Measurements from ENCODE around the gene ZEB1. TPM values are rescaled to one million over a fixed set of nuclear protein-coding genes. Genes with fewer than 3 reads are reported as not detected.

Gene ZEB1
- total RNA-seq, 1 experiment from 2014 or later, result 1.4 TPM

DNA sequence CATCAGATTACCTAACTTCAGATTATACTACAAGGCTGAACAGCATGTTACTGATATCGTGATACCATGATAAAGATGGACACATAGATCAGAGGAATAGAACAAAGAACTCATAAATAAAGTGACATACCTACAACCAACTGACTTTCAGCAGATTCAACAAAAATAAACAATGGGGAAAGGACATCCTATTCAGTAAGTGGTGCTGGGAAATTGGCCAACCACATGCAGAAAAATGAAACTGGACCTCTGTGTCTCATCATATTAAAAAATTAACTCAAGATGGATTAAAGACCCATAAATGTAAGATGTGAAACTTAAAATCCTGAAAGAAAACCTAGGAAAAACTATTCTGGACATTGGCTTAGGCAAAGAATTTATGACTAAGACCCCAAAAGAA lies 158.6 kb downstream of the ZEB1 start:
- no peaks in the 10 kb centered on the region for H3F3A ChIP-seq (ENCODE audit: insufficient read depth, low read depth)
- no peaks in the 10 kb centered on the region for H3K9me2 ChIP-seq (ENCODE audit: insufficient read depth)
- no TSS peak for BruUV-seq (replicated peaks)
- intact Hi-C loops (cut with micrococcal nuclease; ENCODE audit: unreplicated experiment), result no loop called here
- ChIA-PET CTCF (no interaction called here), POLR2A (ENCODE audit: unreplicated experiment) (no interaction called here)
- no peak overlapping the region for H3K27ac ChIP-seq
- H2AFZ ChIP-seq, result no peak overlapping the region
- H3K79me2 ChIP-seq (ENCODE audit: low read depth), result no peaks in the 10 kb centered on the region
- DNase-seq, result no peak
- TF ChIP-seq EZH2 (IDR thresholded peaks at IDR 0.05; ENCODE audit: low read depth), result no peak
- TF ChIP-seq, protein P1, sequence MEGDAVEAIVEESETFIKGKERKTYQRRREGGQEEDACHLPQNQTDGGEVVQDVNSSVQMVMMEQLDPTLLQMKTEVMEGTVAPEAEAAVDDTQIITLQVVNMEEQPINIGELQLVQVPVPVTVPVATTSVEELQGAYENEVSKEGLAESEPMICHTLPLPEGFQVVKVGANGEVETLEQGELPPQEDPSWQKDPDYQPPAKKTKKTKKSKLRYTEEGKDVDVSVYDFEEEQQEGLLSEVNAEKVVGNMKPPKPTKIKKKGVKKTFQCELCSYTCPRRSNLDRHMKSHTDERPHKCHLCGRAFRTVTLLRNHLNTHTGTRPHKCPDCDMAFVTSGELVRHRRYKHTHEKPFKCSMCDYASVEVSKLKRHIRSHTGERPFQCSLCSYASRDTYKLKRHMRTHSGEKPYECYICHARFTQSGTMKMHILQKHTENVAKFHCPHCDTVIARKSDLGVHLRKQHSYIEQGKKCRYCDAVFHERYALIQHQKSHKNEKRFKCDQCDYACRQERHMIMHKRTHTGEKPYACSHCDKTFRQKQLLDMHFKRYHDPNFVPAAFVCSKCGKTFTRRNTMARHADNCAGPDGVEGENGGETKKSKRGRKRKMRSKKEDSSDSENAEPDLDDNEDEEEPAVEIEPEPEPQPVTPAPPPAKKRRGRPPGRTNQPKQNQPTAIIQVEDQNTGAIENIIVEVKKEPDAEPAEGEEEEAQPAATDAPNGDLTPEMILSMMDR (conservative IDR thresholded peaks at IDR 0.05), result no peak
- H4K20me1 ChIP-seq (ENCODE audit: insufficient read depth), result no peaks in the 10 kb centered on the region
- no peaks in the 10 kb centered on the region for H3K4me1 ChIP-seq (replicated peaks; ENCODE audit: insufficient read depth)
- no peak overlapping the region for H3K4me2 ChIP-seq
- no peaks in the 10 kb centered on the region; the same call in 1 of the 2 replicates for H3K9me3 ChIP-seq (ENCODE audit: insufficient read depth, low read depth)
- H3K36me3 ChIP-seq (ENCODE audit: low read depth), result no peaks in the 10 kb centered on the region
- H3K27me3 ChIP-seq (ENCODE audit: insufficient read depth, low read depth), result no peaks in the 10 kb centered on the region
- no peak overlapping the region for H3K4me3 ChIP-seq

DNA sequence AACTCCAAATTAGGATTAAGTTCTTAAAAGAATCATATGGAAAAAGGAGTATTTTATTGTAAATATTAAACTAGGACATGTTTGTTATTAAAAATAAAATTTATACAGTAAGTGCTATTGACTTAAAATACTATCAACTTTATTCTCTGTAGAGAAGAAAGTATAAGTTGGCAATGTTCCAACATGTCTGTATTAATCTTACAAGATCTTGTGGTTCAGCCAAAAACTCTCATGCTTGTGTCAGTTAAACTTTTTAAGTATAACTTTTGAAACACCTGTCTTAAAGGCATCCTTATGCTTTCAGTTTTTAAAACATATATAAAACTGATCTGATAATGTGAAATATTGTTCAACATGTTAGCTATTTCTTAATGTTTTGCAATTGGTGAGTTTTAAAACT lies 160.7 kb downstream of the ZEB1 start:
- no peak overlapping the region for H2AFZ ChIP-seq
- no peaks in the 10 kb centered on the region; the same call in 1 of the 2 replicates for H3K9me3 ChIP-seq (ENCODE audit: insufficient read depth, low read depth)
- no peaks in the 10 kb centered on the region for H3K36me3 ChIP-seq (ENCODE audit: low read depth)
- ChIA-PET CTCF (no interaction called here), POLR2A (ENCODE audit: unreplicated experiment) (no interaction called here)
- no peak overlapping the region for H3K4me2 ChIP-seq
- H3K27me3 ChIP-seq (ENCODE audit: insufficient read depth, low read depth), result no peaks in the 10 kb centered on the region
- no peaks in the 10 kb centered on the region for H3K4me1 ChIP-seq (replicated peaks; ENCODE audit: insufficient read depth)
- no peak overlapping the region for H3K4me3 ChIP-seq
- H3K79me2 ChIP-seq (ENCODE audit: low read depth), result no peaks in the 10 kb centered on the region
- H4K20me1 ChIP-seq (ENCODE audit: insufficient read depth), result no peaks in the 10 kb centered on the region
- intact Hi-C loops (cut with micrococcal nuclease; ENCODE audit: unreplicated experiment), result no loop called here
- DNase-seq, result no peak
- H3K9me2 ChIP-seq (ENCODE audit: insufficient read depth), result no peaks in the 10 kb centered on the region
- no peak for TF ChIP-seq EZH2 (IDR thresholded peaks at IDR 0.05; ENCODE audit: low read depth)
- TF ChIP-seq, protein P1 (conservative IDR thresholded peaks at IDR 0.05), result no peak
- BruUV-seq (replicated peaks), result no TSS peak
- H3F3A ChIP-seq (ENCODE audit: insufficient read depth, low read depth), result no peaks in the 10 kb centered on the region
- no peak overlapping the region for H3K27ac ChIP-seq

- no peak overlapping the region for H3K4me3 ChIP-seq
- H3K79me2 ChIP-seq (ENCODE audit: low read depth), result no peaks in the 10 kb centered on the region
- no peaks in the 10 kb centered on the region for H3F3A ChIP-seq (ENCODE audit: insufficient read depth, low read depth)
- ChIA-PET CTCF (no interaction called here), POLR2A (ENCODE audit: unreplicated experiment) (no interaction called here)
- no peaks in the 10 kb centered on the region for H3K27me3 ChIP-seq (ENCODE audit: insufficient read depth, low read depth)
- H2AFZ ChIP-seq, result no peak overlapping the region
- TF ChIP-seq, protein P1 (conservative IDR thresholded peaks at IDR 0.05), result no peak
- no peak for TF ChIP-seq EZH2 (IDR thresholded peaks at IDR 0.05; ENCODE audit: low read depth)
- H3K36me3 ChIP-seq (ENCODE audit: low read depth), result no peaks in the 10 kb centered on the region
- H3K4me1 ChIP-seq (replicated peaks; ENCODE audit: insufficient read depth), result no peaks in the 10 kb centered on the region
- BruUV-seq (replicated peaks), result no TSS peak
- DNase-seq, result no peak
- H3K4me2 ChIP-seq, result no peak overlapping the region
- no peaks in the 10 kb centered on the region for H3K9me2 ChIP-seq (ENCODE audit: insufficient read depth)
- no peak overlapping the region for H3K27ac ChIP-seq
- H3K9me3 ChIP-seq (ENCODE audit: insufficient read depth, low read depth), result no peaks in the 10 kb centered on the region
- intact Hi-C loops (cut with micrococcal nuclease; ENCODE audit: unreplicated experiment), result no loop called here
- H4K20me1 ChIP-seq (ENCODE audit: insufficient read depth), result no peaks in the 10 kb centered on the region
These were observed 164.5 kb downstream of the ZEB1 start for GRCh38 chr10:31483546-31483945.

All from PC-9 (cell line).